ENCODE measurements around the gene TMEM125. TPM values are rescaled to one million over a fixed set of nuclear protein-coding genes. Genes with fewer than 3 reads are reported as not detected.

TMEM125 gene
- total RNA-seq, 4 donors from 2014 or later: 19.7 to 66.8 (median 51.2) TPM

DNA sequence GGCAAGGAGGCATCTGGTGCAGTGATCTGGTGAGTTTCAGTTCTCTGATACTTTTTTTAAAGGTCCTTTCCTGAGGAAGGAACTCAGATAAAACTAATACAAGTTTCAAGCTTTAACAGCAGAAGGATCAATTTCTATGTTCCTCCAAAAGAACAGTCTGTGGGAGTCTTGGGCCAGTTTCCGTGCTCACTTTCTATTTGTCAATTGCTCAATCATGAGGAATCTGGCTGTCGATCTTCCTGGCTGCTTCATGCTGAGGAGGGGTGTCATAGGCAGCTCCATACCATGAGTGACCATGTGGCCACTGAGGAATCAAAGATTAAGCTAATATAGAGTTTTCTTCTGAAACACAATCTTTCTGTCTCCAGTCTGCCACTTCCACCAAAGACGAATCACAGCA, 11.4 kb upstream of the TMEM125 start:
- in situ Hi-C loops (cut with MboI; ENCODE audit: low pct_ligation_motif_present in 1 of 4, low pct_unique_long_range_greater_than_20kb in 1 of 4, low sequenced_read_pairs in 3 of 4): no loop called here
- Histone ChIP-seq H3K27ac (no peak overlapping the region), H3K9me3 (no peaks in the 10 kb centered on the region), H3K4me3 (no peak overlapping the region), H3K4me1 (peaks cover 6 to 20% (median 15%) of the 10 kb centered on the region in 4 donors), H3K27me3 (no peaks in the 10 kb centered on the region), H3K36me3 (no peaks in the 10 kb centered on the region)
- 94 to 100% methylated on average over 2 to 3 of the region's 3 CpGs for WGBS, 2 donors (ENCODE audit: low coverage in 1 of 2)
- DNase-seq: no peak
- intact Hi-C loops (cut with DNase I; ENCODE audit: low total_unique reads): no loop called here
- TF ChIP-seq EP300 (IDR thresholded peaks at IDR 0.05; ENCODE audit: low read depth) (no peak), POLR2AphosphoS5 (IDR thresholded peaks at IDR 0.05) (no peak), POLR2A (IDR thresholded peaks at IDR 0.05) (no peak)
- TF ChIP-seq, protein P1, sequence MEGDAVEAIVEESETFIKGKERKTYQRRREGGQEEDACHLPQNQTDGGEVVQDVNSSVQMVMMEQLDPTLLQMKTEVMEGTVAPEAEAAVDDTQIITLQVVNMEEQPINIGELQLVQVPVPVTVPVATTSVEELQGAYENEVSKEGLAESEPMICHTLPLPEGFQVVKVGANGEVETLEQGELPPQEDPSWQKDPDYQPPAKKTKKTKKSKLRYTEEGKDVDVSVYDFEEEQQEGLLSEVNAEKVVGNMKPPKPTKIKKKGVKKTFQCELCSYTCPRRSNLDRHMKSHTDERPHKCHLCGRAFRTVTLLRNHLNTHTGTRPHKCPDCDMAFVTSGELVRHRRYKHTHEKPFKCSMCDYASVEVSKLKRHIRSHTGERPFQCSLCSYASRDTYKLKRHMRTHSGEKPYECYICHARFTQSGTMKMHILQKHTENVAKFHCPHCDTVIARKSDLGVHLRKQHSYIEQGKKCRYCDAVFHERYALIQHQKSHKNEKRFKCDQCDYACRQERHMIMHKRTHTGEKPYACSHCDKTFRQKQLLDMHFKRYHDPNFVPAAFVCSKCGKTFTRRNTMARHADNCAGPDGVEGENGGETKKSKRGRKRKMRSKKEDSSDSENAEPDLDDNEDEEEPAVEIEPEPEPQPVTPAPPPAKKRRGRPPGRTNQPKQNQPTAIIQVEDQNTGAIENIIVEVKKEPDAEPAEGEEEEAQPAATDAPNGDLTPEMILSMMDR (IDR thresholded peaks at IDR 0.05): no peak

GRCh38 chr1:43265431-43265830, 4.4 kb upstream of the TMEM125 start:
- in situ Hi-C loops (cut with MboI; ENCODE audit: low pct_ligation_motif_present in 1 of 4, low pct_unique_long_range_greater_than_20kb in 1 of 4, low sequenced_read_pairs in 3 of 4): no loop called here
- H3K4me3 ChIP-seq: no peak overlapping the region
- H3K9me3 ChIP-seq: no peaks in the 10 kb centered on the region
- H3K27ac ChIP-seq: peak overlapping the region in 1 of 4 donors; percentile 3
- peaks cover 0 to 11% (median 6%) of the 10 kb centered on the region in 4 donors for H3K4me1 ChIP-seq
- H3K27me3 ChIP-seq: no peaks in the 10 kb centered on the region
- WGBS, 2 donors (ENCODE audit: low coverage in 1 of 2): 49% methylated on average over 4 of the region's 4 CpGs; no CpG with 5 or more reads in 1 of the 2 donors
- no peak for DNase-seq
- intact Hi-C loops (cut with DNase I; ENCODE audit: low total_unique reads): no loop called here
- H3K36me3 ChIP-seq: no peaks in the 10 kb centered on the region
- no peak for TF ChIP-seq POLR2A (IDR thresholded peaks at IDR 0.05)
- no peak for TF ChIP-seq EP300 (IDR thresholded peaks at IDR 0.05; ENCODE audit: low read depth)
- TF ChIP-seq, protein P1 (IDR thresholded peaks at IDR 0.05): no peak
- TF ChIP-seq POLR2AphosphoS5 (IDR thresholded peaks at IDR 0.05): no peak

DNA sequence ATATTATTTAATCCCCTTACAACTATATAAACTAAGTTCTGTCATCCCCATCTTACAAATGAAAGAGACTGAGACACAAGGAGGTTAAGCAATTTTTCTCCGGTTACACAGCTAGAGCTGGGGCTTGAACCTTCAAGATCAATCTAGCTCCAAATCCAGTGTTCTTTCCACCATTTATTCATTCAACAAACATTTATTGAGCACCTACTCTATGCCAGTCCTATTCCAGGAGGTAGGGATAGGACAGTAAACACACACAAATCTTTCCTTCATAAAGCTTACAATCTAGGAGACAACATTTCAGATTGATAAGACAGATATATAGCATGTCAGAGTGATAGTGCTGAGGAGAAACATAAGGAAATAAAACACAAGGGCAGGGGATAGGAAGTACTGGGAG, 2.9 kb upstream of the TMEM125 start:
- WGBS, 2 donors (ENCODE audit: low coverage in 1 of 2): 93 to 100% methylated on average over 1 of the region's 1 CpG
- Histone ChIP-seq H3K36me3 (no peaks in the 10 kb centered on the region), H3K27me3 (no peaks in the 10 kb centered on the region), H3K4me3 (no peak overlapping the region), H3K9me3 (no peaks in the 10 kb centered on the region), H3K4me1 (peaks cover 0 to 20% (median 15%) of the 10 kb centered on the region in 4 donors), H3K27ac (no peak overlapping the region)
- in situ Hi-C loops (cut with MboI; ENCODE audit: low pct_ligation_motif_present in 1 of 4, low pct_unique_long_range_greater_than_20kb in 1 of 4, low sequenced_read_pairs in 3 of 4) (no loop called here), intact Hi-C loops (cut with DNase I; ENCODE audit: low total_unique reads) (no loop called here)
- no peak for DNase-seq
- no peak for TF ChIP-seq POLR2A (IDR thresholded peaks at IDR 0.05)
- TF ChIP-seq, protein P1 (IDR thresholded peaks at IDR 0.05): no peak
- TF ChIP-seq POLR2AphosphoS5 (IDR thresholded peaks at IDR 0.05): no peak
- TF ChIP-seq EP300 (IDR thresholded peaks at IDR 0.05; ENCODE audit: low read depth): no peak

DNA sequence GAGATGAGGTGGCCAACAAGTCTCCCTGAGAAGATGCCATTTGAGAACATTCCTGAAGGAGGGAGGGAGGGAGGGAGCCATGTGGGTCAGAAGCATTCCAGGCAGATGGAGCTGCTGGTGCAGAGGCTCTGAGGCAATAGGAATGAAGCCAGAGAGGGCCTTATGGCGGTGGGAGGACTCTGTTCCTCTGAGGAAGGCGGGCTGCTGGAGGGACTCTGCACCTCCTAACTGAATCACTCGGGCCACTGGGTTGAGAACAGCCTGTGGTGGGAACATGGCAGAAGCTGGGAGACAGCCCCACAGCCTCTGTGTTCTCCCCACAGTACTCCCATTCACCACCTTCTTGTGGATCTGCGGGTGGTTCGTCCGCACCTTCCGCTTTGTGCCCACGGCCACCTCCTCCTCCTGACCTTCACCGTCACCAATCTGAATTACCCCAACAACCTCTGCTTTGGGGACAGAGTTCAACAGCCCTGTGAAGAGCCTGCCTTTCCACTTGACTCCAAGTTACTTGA, 2.4 kb upstream of the TMEM125 start:
- in situ Hi-C loops (cut with MboI; ENCODE audit: low pct_ligation_motif_present in 1 of 4, low pct_unique_long_range_greater_than_20kb in 1 of 4, low sequenced_read_pairs in 3 of 4): no loop called here
- no peak for DNase-seq
- Histone ChIP-seq H3K27me3 (no peaks in the 10 kb centered on the region), H3K27ac (no peak overlapping the region), H3K36me3 (no peaks in the 10 kb centered on the region), H3K4me3 (no peak overlapping the region), H3K4me1 (peaks cover 0 to 20% (median 15%) of the 10 kb centered on the region in 4 donors), H3K9me3 (no peaks in the 10 kb centered on the region)
- 60 to 77% methylated on average over 1 to 9 of the region's 9 CpGs for WGBS, 2 donors (ENCODE audit: low coverage in 1 of 2)
- no peak for TF ChIP-seq POLR2A (IDR thresholded peaks at IDR 0.05)
- TF ChIP-seq, protein P1 (IDR thresholded peaks at IDR 0.05): no peak
- TF ChIP-seq EP300 (IDR thresholded peaks at IDR 0.05; ENCODE audit: low read depth): no peak
- no peak for TF ChIP-seq POLR2AphosphoS5 (IDR thresholded peaks at IDR 0.05)
- intact Hi-C loops (cut with DNase I; ENCODE audit: low total_unique reads): no loop called here

All from transverse colon (tissue), 4 donors.